Amygdala (tissue), 56 donors: ENCODE data around the gene MRGPRX4.

Experiments
- DNase-seq, 56 donors: peaks; one replicate each; lab custom pipeline; 2025; lab: John Stamatoyannopoulos, UW

MRGPRX4 gene

DNA sequence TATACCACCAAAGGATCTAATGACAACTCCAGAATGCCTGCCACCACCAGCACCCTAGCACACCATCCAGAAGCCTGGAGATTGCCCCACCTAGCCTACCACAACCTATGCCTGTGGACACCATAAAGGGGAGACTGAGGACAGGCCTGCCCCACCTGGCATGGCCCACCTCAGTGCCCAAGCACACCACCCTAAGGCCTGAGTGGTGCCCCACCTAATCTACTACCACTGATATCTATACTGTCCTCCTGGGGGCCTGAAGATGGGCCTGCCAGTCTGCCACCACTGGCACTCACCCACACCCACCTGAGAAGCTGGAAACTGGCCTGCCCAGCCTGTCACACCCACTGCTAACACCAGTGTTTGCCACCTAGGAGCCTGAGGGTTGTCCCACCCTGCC, 32.1 kb downstream of the MRGPRX4 start:
- no peak for DNase-seq

DNA sequence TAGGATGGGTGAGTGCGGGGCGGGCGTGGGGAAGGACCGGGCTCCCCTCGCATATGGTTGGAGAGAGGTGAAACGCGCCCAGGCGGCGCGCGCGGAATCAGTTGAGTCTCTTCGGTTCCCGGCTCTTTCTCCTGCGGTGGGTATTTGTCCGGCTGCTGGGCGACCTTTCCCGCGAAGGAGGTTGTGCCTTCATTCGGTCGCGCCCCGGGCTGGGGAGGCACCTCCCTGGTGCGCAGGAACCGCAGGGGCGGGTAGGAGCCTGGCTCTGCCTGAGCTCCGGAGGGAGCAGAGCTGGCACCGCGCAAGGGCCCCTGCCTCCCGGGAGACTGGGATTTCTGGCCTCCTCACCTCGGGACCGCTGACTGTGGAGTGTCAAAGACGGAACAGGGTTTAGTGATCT, 36.4 kb downstream of the MRGPRX4 start:
- no peak for DNase-seq

- no peak for DNase-seq
Observed at GRCh38 chr11:18221274-18221876, 48.7 kb downstream of the MRGPRX4 start.

GRCh38 chr11:18222814-18223421, 50.3 kb downstream of the MRGPRX4 start:
- no peak for DNase-seq
